Measurements from ENCODE around the gene GNAS.

DNA sequence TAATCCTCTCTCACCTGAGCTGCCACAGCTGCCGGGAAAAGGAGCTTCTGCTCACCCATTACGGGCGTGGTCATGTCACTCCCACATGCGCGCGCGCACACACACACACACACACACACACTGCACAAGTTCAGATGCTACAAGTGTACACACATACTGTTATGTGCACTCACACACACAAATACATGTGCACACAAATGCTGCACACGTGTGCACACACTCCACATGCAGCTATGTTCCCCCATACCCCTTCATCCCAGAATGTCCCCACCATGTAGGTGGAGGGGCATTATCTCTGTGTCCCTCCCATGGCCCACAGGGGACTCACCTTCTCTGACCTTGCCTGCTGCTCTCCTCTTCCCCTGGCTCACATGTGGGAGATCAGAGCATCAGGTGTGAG is 39.1 kb upstream of the GNAS start:
- TF ChIP-seq, protein P1, sequence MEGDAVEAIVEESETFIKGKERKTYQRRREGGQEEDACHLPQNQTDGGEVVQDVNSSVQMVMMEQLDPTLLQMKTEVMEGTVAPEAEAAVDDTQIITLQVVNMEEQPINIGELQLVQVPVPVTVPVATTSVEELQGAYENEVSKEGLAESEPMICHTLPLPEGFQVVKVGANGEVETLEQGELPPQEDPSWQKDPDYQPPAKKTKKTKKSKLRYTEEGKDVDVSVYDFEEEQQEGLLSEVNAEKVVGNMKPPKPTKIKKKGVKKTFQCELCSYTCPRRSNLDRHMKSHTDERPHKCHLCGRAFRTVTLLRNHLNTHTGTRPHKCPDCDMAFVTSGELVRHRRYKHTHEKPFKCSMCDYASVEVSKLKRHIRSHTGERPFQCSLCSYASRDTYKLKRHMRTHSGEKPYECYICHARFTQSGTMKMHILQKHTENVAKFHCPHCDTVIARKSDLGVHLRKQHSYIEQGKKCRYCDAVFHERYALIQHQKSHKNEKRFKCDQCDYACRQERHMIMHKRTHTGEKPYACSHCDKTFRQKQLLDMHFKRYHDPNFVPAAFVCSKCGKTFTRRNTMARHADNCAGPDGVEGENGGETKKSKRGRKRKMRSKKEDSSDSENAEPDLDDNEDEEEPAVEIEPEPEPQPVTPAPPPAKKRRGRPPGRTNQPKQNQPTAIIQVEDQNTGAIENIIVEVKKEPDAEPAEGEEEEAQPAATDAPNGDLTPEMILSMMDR (IDR thresholded peaks at IDR 0.05; ENCODE audit: low read depth, low read length, poor library complexity, severe bottlenecking), result no peak
- no peak for TF ChIP-seq EZH2phosphoT487 (IDR thresholded peaks at IDR 0.05; ENCODE audit: borderline replicate concordance, low read length)

Data from DOHH2 (cell line).